Epithelial cell of esophagus (primary cell): ENCODE results near the gene KCNK5.
A peak's percentile ranks its signal among the peaks of the same experiment; 100 is the strongest.

Experiments used
- DNase-seq: peaks from one replicate; pipeline ENCODE4 v3.0.0; 2010; ENCODE audit warnings: low read depth
- H3K4me3 ChIP-seq: 2 replicates; pipeline ENCODE4 v1.5.1; 2011; ENCODE audit warnings: mild to moderate bottlenecking, low read length, control low read depth
- CTCF ChIP-seq: IDR thresholded peaks from 2 replicates; pipeline ENCODE4 v1.5.1; 2011; ENCODE audit warnings: low read depth, mild to moderate bottlenecking, low read length, control low read depth, inconsistent platforms; ENCODE audit not compliant: insufficient read depth; ENCODE audit errors: missing control alignments

KCNK5 gene

GRCh38 chr6:39256294-39256940 lies 27.1 kb upstream of the KCNK5 start:
- H3K4me3 ChIP-seq = no peak overlapping the region
- TF ChIP-seq CTCF = no peak

GRCh38 chr6:39254999-39255535 lies 25.8 kb upstream of the KCNK5 start:
- no peak for DNase-seq
- no peak for TF ChIP-seq CTCF
- H3K4me3 ChIP-seq = no peak overlapping the region

More at GRCh38 chr6:39256294-39256940, 27.1 kb upstream of the KCNK5 start:
- no peak for DNase-seq

- DNase-seq = peak; percentile 21
- H3K4me3 ChIP-seq = no peak overlapping the region
- TF ChIP-seq CTCF = no peak
Measured at GRCh38 chr6:39251406-39251805, 22.1 kb upstream of the KCNK5 start.

GRCh38 chr6:39250507-39250906 lies 21.2 kb upstream of the KCNK5 start:
- DNase-seq = no peak
- H3K4me3 ChIP-seq = no peak overlapping the region
- no peak for TF ChIP-seq CTCF

- TF ChIP-seq CTCF = no peak
- no peak overlapping the region for H3K4me3 ChIP-seq
- DNase-seq = no peak
Measured at GRCh38 chr6:39249278-39249677, 20.0 kb upstream of the KCNK5 start.

GRCh38 chr6:39247667-39248194 lies 18.5 kb upstream of the KCNK5 start:
- no peak for TF ChIP-seq CTCF

GRCh38 chr6:39243809-39244208 lies 14.5 kb upstream of the KCNK5 start:
- no peak for DNase-seq
- no peak overlapping the region for H3K4me3 ChIP-seq
- no peak for TF ChIP-seq CTCF

More at GRCh38 chr6:39247667-39248194, 18.5 kb upstream of the KCNK5 start:
- H3K4me3 ChIP-seq = no peak overlapping the region
- DNase-seq = no peak
